GM12891 (cell line): ENCODE data around the gene SLC15A3.

Experiments used
- PAX5 ChIP-seq: IDR thresholded peaks from 2 replicates; pipeline ENCODE4 v1.6.1; 2011; ENCODE audit warnings: low read length, moderate library complexity, mild to moderate bottlenecking; ENCODE audit not compliant: insufficient read depth, severe bottlenecking
- POLR2A ChIP-seq: IDR thresholded peaks from 2 replicates; pipeline ENCODE4 v1.6.1; 2011; ENCODE audit warnings: low read depth, low read length, control low read depth
- POLR2AphosphoS5 ChIP-seq: IDR thresholded peaks from 2 replicates; pipeline ENCODE4 v1.6.1; 2011; ENCODE audit warnings: low read depth, low read length, control low read depth
- POU2F2 ChIP-seq: IDR thresholded peaks from 2 replicates; pipeline ENCODE4 v1.6.1; 2011; ENCODE audit warnings: low read depth, mild to moderate bottlenecking, control low read depth, low read length, moderate library complexity
- SPI1 ChIP-seq: IDR thresholded peaks from 2 replicates; pipeline ENCODE4 v1.6.1; 2011; ENCODE audit warnings: low read depth, low read length, control low read depth
- TAF1 ChIP-seq: IDR thresholded peaks from 2 replicates; pipeline ENCODE4 v1.6.1; 2011; ENCODE audit warnings: low read depth, low read length, control low read depth

DNA sequence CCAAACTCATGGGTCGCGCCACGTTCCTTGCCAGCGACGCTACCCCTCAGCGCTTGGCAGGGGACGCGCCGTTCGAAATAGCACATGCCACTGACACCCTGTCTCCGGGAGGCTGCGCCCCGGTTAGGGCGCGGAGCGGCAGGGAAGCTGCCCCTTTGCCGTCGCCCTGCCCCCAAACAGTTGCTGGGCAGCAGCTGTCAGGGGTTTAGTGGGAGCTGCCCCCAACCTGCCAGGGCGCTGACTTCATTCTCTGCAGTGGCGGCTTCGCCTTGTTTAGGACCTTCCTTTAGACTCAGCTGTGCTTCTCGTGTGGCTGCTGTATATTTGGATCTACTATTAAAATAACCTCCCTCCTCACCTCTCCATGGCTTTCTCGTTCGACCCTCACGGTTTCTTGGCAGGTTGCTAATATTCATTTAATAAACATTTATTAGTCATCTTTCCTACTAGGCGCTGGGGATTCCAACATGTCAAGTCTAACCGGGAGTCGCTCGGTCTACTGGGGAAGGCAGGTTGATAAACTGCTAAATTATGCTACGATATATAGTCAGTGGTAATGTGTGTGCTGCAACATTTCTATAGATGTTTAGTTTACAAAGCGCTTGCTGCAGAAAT lies 37.2 kb downstream of the SLC15A3 start:
- TF ChIP-seq POLR2AphosphoS5 (no peak), PAX5 (no peak), TAF1 (no peak), POLR2A (no peak), SPI1 (no peak), POU2F2 (no peak)
